GM19324 (cell line): Measurements from ENCODE around the gene JHY.

Source experiments
- ATAC-seq: cut with Tn5 transposase; IDR thresholded peaks from one replicate; pipeline ENCODE4 v1.9.1; 2021; ENCODE audit warnings: mild to moderate bottlenecking, moderate library complexity; ENCODE audit not compliant: unreplicated experiment, low FRiP score

JHY gene

DNA sequence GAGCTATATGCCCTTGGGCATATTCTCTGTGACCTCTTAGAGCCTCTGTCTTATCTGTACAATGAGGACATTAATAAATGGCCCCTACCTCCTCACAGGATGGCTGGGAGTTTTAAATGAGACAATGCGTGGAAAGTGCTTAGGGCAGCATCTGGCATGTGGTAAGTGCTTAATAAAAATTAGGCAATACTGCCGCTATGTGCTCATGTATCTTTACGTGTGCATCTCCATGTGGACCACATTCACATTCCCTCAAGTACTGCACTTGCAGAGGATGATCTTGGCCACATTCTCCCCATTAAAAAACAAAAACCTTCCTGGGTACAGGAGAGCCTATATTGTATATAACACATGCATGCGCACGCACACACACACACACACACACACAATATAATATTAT is 118.2 kb downstream of the JHY start:
- no peak for ATAC-seq

GRCh38 chr11:123006860-123007542 is 124.4 kb downstream of the JHY start:
- no peak for ATAC-seq
